Pancreas (tissue), 10 donors: ENCODE data around the gene TSHZ1. TPM values are rescaled to one million over a fixed set of nuclear protein-coding genes. Genes with fewer than 3 reads are reported as not detected.
A peak's percentile ranks its signal among the peaks of the same experiment; 100 is the strongest.

Experiments used
- ATAC-seq, 4 donors: fragments of 200-7000 bp; cut with Tn5 transposase; one replicate each; pipeline versions ENCODE4 v1.8.0 to v1.9.1; 2020; ENCODE audit warnings: mild to moderate bottlenecking in 4 of 4, moderate library complexity in 4 of 4
- DNase-seq, 6 donors: peaks; one replicate each; pipeline ENCODE4 v3.0.0-alpha.2; 2020
- FAIRE-seq: peaks from 2 replicates; lab custom pipeline; 2012; peaks lifted over from hg19 to GRCh38; lab: Jason Lieb, UNC
- H3K27ac ChIP-seq, 4 donors: fragments of 200-600 bp; sonication (generic); 1 replicate in 3 of 4; 2 replicates in 1 of 4; pipeline versions ENCODE4 v1.5.0 to v1.8.0; 2020
- H3K27me3 ChIP-seq, 4 donors: fragments of 200-600 bp; one replicate each; pipeline ENCODE4 v1.8.0; 2021
- H3K36me3 ChIP-seq, 3 donors: fragments of 200-600 bp; sonication (generic) in 1 of 3; one replicate each; pipeline versions ENCODE4 v1.5.0 to v1.8.0; 2020 to 2021
- H3K4me1 ChIP-seq, 3 donors: fragments of 200-600 bp; one replicate each; pipeline ENCODE4 v1.8.0; 2021
- H3K4me3 ChIP-seq, 4 donors: fragments of 200-600 bp; sonication (generic) in 2 of 4; one replicate each; pipeline versions ENCODE4 v1.5.0 to v1.8.0; 2020 to 2021
- H3K9me3 ChIP-seq, 4 donors: fragments of 200-600 bp; one replicate each; pipeline ENCODE4 v1.8.0; 2021
- WGBS, 2 donors: extraction: QIAGEN DNeasy Blood & Tissue Kit; methylation state at CpG; one replicate each; pipeline ENCODE4 v1.1.7; 2013; 5-methylcytosine and 5-hydroxymethylcytosine counted together
- intact Hi-C, 3 donors: fragments of 100-400 bp; cut with DNase I; formaldehyde crosslinking; loops; one replicate each; pipeline versions ENCODE4 v1.11.1 to v1.14.2; 2022
- polyA plus RNA-seq, 2 donors: library from polyadenylated mRNA; stranded (reverse); fragments of 200-250 nt; gene quantifications; one replicate each; pipeline ENCODE4 v1.2.3, GENCODE V29; 2013
- total RNA-seq, 6 donors: library from RNA; stranded (reverse); fragmentation: NEBNext Ultra II Directional in 4 of 6; extraction: Animal tissue kit (Norgen Biotek cat#: 25700) in 4 of 6; gene quantifications; one replicate each; pipeline versions ENCODE4 v1.2.1 to v1.2.4, GENCODE V29; 2021 to 2023
- TF ChIP-seq, protein P1 (sequence below), 4 donors: fragments of 200-600 bp; sonication (generic) in 3 of 4; IDR thresholded peaks; one replicate each; pipeline versions ENCODE4 v1.5.0 to v1.8.0; 2021; ENCODE audit warnings: antibody characterized with exemption in 4 of 4
- donor health status: healthy with polysubstance abuse.
- donor health status: DM: no; HTN: no; CAD: no; lungs with moderate emphysema.
- donor health status: DM: no; HTN: no; CAD: no.
- donor health status: control.
- donor health status: control.
- donor health status: Bipolar disorder and iron deficiency.
- donor health status: DM: yes; HTN: yes; CAD: no.
- donor health status: DM: no; HTN: no; CAD: no.
- donor health status: DM: no; HTN: no; CAD: no.
- donor health status: DM: yes; HTN: yes; CAD: no.

Gene TSHZ1, protein sequence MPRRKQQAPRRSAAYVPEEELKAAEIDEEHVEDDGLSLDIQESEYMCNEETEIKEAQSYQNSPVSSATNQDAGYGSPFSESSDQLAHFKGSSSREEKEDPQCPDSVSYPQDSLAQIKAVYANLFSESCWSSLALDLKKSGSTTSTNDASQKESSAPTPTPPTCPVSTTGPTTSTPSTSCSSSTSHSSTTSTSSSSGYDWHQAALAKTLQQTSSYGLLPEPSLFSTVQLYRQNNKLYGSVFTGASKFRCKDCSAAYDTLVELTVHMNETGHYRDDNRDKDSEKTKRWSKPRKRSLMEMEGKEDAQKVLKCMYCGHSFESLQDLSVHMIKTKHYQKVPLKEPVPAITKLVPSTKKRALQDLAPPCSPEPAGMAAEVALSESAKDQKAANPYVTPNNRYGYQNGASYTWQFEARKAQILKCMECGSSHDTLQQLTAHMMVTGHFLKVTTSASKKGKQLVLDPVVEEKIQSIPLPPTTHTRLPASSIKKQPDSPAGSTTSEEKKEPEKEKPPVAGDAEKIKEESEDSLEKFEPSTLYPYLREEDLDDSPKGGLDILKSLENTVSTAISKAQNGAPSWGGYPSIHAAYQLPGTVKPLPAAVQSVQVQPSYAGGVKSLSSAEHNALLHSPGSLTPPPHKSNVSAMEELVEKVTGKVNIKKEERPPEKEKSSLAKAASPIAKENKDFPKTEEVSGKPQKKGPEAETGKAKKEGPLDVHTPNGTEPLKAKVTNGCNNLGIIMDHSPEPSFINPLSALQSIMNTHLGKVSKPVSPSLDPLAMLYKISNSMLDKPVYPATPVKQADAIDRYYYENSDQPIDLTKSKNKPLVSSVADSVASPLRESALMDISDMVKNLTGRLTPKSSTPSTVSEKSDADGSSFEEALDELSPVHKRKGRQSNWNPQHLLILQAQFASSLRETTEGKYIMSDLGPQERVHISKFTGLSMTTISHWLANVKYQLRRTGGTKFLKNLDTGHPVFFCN (N-terminal part only)
- total RNA-seq = 10 to 100 TPM in 2 of 6 donors, 1 to 10 TPM in 4; 6.3 to 13.6 (median 8.1) TPM
- 1 to 10 TPM; 4.7 to 8.0 TPM for polyA plus RNA-seq

DNA sequence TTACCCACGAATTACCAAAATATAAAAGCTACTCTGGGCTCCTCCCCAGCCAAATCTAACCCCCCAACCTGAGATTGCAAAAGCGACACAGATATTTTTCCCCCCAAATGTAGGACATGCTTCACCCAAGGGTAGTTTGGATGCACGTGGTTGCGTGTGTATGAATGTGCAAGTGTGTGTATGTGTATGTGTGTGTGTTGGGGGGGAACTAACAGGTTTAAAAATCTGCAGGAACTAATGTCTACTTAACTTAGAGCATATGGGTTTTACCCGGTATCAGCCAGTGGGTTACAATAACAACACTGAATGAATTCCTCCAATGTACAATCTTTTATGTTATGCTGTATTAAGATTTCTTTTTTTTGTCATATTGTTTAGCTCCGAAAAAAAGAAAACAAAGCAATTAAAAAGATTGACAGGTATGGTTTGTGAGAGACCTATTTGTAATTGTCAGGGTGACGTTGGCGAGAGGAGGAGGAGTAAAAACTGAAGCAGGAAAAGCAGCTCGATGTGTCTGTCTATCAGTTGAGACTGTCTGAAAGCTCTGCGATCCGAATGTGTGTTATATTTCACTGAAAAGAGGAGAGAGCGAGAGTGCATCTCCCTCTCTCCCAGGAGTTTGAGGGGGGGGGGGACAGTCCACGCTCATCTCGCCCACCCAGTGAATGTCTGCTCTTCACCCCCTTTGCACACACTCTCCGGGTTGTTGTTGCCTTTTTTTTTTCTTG lies at the start of gene TSHZ1:
TSHZ1 (plus strand) TSS at position 524 of the 728 bp plus-strand sequence. CDS start 1,080 bp downstream, outside the sequence.
- intact Hi-C loops = no loop called here
- TF ChIP-seq, protein P1, sequence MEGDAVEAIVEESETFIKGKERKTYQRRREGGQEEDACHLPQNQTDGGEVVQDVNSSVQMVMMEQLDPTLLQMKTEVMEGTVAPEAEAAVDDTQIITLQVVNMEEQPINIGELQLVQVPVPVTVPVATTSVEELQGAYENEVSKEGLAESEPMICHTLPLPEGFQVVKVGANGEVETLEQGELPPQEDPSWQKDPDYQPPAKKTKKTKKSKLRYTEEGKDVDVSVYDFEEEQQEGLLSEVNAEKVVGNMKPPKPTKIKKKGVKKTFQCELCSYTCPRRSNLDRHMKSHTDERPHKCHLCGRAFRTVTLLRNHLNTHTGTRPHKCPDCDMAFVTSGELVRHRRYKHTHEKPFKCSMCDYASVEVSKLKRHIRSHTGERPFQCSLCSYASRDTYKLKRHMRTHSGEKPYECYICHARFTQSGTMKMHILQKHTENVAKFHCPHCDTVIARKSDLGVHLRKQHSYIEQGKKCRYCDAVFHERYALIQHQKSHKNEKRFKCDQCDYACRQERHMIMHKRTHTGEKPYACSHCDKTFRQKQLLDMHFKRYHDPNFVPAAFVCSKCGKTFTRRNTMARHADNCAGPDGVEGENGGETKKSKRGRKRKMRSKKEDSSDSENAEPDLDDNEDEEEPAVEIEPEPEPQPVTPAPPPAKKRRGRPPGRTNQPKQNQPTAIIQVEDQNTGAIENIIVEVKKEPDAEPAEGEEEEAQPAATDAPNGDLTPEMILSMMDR (IDR thresholded peaks at IDR 0.05) = no peak
- Histone ChIP-seq H3K36me3 (no peaks in the 10 kb centered on the region), H3K27ac (peak within 1 kb of the TSS; percentile 94 to 98 (median 97)), H3K9me3 (no peaks in the 10 kb centered on the region), H3K27me3 (no peaks in the 10 kb centered on the region), H3K4me3 (peak within 1 kb of the TSS; percentile 72 to 95 (median 91)), H3K4me1 (peaks cover 8 to 50% (median 28%) of the 10 kb centered on the region in 3 donors)
- ATAC-seq (peak; percentile 54 to 68 (median 60)), DNase-seq (peak in 3 of 6 donors; percentile 67 to 81 (median 72)), FAIRE-seq (peak; percentile 34)
- WGBS, 2 donors = 1 to 4% methylated on average over 14 to 15 of the region's 15 CpGs

DNA sequence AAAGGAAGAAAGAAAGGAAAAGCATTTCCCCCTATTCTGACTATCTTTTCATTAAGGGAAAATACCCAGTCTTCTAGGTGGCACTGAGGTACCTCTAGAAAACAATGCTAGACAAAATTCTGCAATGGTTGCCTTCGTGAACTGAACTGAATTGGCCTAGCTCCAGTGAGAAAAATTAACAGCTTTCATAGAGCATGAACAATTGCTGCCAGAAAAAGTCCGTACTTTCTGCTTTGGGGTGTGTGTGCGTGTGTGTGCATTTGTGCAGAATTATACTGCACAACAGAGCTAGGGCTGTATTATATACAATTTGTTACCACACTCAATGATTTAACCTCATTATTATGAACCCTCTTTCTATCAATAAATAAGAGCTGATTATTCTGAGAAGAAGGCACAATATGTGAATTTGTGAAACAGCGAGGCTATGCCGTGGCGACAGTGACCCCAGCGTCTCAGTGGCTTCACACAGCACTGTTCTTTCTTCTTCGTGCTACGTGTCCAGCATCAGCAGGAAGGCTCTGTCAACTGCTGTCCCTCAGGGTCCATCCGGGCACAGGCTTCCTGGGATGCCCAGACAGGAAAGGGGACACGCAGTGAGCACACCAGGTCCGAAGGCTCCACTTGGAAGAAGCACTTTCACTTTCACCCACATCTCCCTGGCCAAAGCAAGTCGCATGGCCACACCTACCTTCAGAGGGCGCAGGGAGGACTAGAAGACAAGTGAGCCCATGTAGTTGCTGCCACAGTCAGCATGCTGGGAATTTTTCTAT lies 49.2 kb upstream of the TSHZ1 start:
- intact Hi-C loops = no loop called here
- Histone ChIP-seq H3K4me1 (no peaks in the 10 kb centered on the region), H3K9me3 (no peaks in the 10 kb centered on the region), H3K36me3 (no peaks in the 10 kb centered on the region), H3K27ac (no peak overlapping the region), H3K27me3 (no peaks in the 10 kb centered on the region), H3K4me3 (peak overlapping the region in 1 of 4 donors; percentile 29)
- ATAC-seq (peak in 3 of 4 donors; percentile 36 to 69 (median 55)), DNase-seq (no peak), FAIRE-seq (no peak)
- WGBS, 2 donors = 72 to 82% methylated on average over 14 of the region's 14 CpGs
- TF ChIP-seq, protein P1 (IDR thresholded peaks at IDR 0.05) = no peak

DNA sequence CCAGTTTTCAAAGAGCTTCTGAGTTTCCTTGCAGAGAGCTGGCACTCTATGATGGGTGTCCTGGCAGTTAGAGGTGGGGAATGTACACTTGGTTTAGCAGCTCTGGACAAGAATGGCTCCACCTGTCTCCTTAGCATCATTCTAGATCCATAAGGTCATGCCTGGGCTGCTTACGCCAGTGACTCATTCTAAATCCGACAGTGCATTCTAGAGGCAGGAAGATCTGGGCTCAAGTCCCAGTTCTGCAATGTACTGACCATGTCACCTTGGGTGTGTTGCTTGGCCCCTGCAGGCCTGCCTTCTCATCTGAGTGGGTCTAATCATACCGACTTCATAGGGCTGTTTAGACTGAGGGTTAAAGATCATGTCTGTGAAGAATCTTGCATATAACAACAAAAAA lies 48.1 kb upstream of the TSHZ1 start:
- no peaks in the 10 kb centered on the region for H3K36me3 ChIP-seq
- WGBS, 2 donors = 79 to 82% methylated on average over 3 of the region's 3 CpGs
- no peaks in the 10 kb centered on the region for H3K4me1 ChIP-seq
- TF ChIP-seq, protein P1 (IDR thresholded peaks at IDR 0.05) = no peak
- H3K27me3 ChIP-seq = no peaks in the 10 kb centered on the region
- FAIRE-seq (no peak), DNase-seq (no peak), ATAC-seq (no peak)
- H3K27ac ChIP-seq = no peak overlapping the region
- intact Hi-C loops = no loop called here
- H3K9me3 ChIP-seq = no peaks in the 10 kb centered on the region
- H3K4me3 ChIP-seq = no peak overlapping the region

DNA sequence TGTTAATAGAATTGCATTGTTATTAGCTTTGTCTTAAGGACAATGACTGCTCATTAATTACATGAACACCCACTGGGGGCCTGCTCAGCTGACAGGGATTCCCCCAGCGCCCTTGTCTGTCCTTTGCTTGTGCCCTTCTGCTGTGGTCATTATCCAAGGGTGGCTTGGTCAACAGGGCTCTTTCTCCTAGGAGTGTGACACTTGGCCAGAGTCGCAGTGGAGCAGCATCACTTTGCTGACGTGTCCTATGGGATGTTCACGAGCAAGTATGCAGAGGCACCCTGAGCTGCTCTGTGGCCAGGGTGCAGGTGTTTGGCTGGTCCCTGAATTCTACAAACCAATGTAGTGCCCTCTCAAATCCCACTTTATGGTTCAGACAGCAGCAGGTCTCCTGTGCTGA lies 47.6 kb upstream of the TSHZ1 start:
- Histone ChIP-seq H3K36me3 (no peaks in the 10 kb centered on the region), H3K27ac (no peak overlapping the region), H3K4me1 (no peaks in the 10 kb centered on the region), H3K27me3 (no peaks in the 10 kb centered on the region), H3K4me3 (no peak overlapping the region), H3K9me3 (no peaks in the 10 kb centered on the region)
- TF ChIP-seq, protein P1 (IDR thresholded peaks at IDR 0.05) = no peak
- WGBS, 2 donors = 82 to 88% methylated on average over 4 of the region's 4 CpGs
- DNase-seq (no peak), ATAC-seq (no peak), FAIRE-seq (no peak)
- intact Hi-C loops = no loop called here
